GM23248 (cell line): ENCODE results near the gene LMO7. TPM values are rescaled to one million over a fixed set of nuclear protein-coding genes. Genes with fewer than 3 reads are reported as not detected.
A peak's percentile ranks its signal among the peaks of the same experiment; 100 is the strongest.

Experiments used
- DNase-seq: peaks from one replicate; pipeline ENCODE4 v3.0.0-alpha.2; 2015
- H2AFZ ChIP-seq: fragments of 200-600 bp; sonication (generic); 2 replicates; pipeline ENCODE4 v1.6.1; 2016; ENCODE audit warnings: antibody characterized with exemption
- H3F3A ChIP-seq: fragments of 200-600 bp; sonication (generic); 2 replicates; pipeline ENCODE4 v1.6.1; 2016; ENCODE audit warnings: mild to moderate bottlenecking, antibody characterized with exemption, mixed run types; ENCODE audit not compliant: insufficient read depth
- H3K27ac ChIP-seq: fragments of 200-600 bp; sonication (generic); 2 replicates; pipeline ENCODE4 v1.5.1; 2016; ENCODE audit warnings: mild to moderate bottlenecking
- H3K27me3 ChIP-seq: fragments of 200-600 bp; sonication (generic); replicated peaks from 2 replicates; pipeline ENCODE4 v1.6.1; 2016; ENCODE audit warnings: mild to moderate bottlenecking; ENCODE audit not compliant: insufficient read depth
- H3K36me3 ChIP-seq: fragments of 200-600 bp; sonication (generic); 2 replicates; pipeline ENCODE4 v1.6.1; 2016; ENCODE audit warnings: low read depth, mild to moderate bottlenecking
- H3K4me1 ChIP-seq: fragments of 200-600 bp; sonication (generic); 2 replicates; pipeline ENCODE4 v1.6.1; 2016; ENCODE audit warnings: mild to moderate bottlenecking; ENCODE audit not compliant: insufficient read depth
- H3K4me2 ChIP-seq: fragments of 200-600 bp; sonication (generic); one replicate; pipeline ENCODE4 v1.6.1; 2016; ENCODE audit warnings: mild to moderate bottlenecking; ENCODE audit not compliant: unreplicated experiment
- H3K4me3 ChIP-seq: fragments of 200-600 bp; sonication (generic); 2 replicates; pipeline ENCODE4 v1.5.1; 2016; ENCODE audit warnings: mild to moderate bottlenecking
- H3K79me2 ChIP-seq: fragments of 200-600 bp; sonication (generic); 2 replicates; pipeline ENCODE4 v1.6.1; 2016; ENCODE audit warnings: mild to moderate bottlenecking; ENCODE audit not compliant: insufficient read depth
- H3K9ac ChIP-seq: fragments of 200-600 bp; sonication (generic); 2 replicates; pipeline ENCODE4 v1.6.1; 2016; ENCODE audit warnings: mild to moderate bottlenecking
- H3K9me2 ChIP-seq: fragments of 200-600 bp; sonication (generic); 2 replicates; pipeline ENCODE4 v1.6.1; 2016; ENCODE audit warnings: mixed run types, mild to moderate bottlenecking, moderate library complexity; ENCODE audit not compliant: insufficient read depth
- H3K9me3 ChIP-seq: fragments of 200-600 bp; sonication (generic); one replicate; pipeline ENCODE4 v1.6.1; 2017; ENCODE audit warnings: low read depth
- H4K20me1 ChIP-seq: fragments of 200-600 bp; sonication (generic); 2 replicates; pipeline ENCODE4 v1.6.0; 2016; ENCODE audit not compliant: insufficient read depth
- EZH2 ChIP-seq: fragments of 200-600 bp; sonication (generic); IDR thresholded peaks from 2 replicates; pipeline ENCODE4 v1.6.1; 2018; ENCODE audit warnings: antibody characterized with exemption, mild to moderate bottlenecking; ENCODE audit not compliant: insufficient read depth, poor library complexity, severe bottlenecking
- EZH2phosphoT487 ChIP-seq: fragments of 200-600 bp; sonication (generic); IDR thresholded peaks from 2 replicates; pipeline ENCODE4 v1.6.1; 2018; ENCODE audit warnings: antibody characterized with exemption, moderate library complexity, mild to moderate bottlenecking, low read depth; ENCODE audit not compliant: insufficient read depth
- whole genome bisulfite sequencing, 2 experiments: methylation state at CpG; one replicate each; pipeline ENCODE4 v1.1.6; 2015 to 2017; ENCODE audit warnings: low lambda C conversion rate in 2 of 2, low coverage in 1 of 2; ENCODE audit errors: missing lambda C conversion rate in 2 of 2; 5-methylcytosine and 5-hydroxymethylcytosine counted together
- in situ Hi-C: fragments of 300-500 bp; cut with MboI; formaldehyde crosslinking; loops from 2 replicates; pipeline ENCODE4 v1.15.0; 2020
- polyA plus RNA-seq: library from polyadenylated mRNA; unstranded; fragments of >200 nt; fragmentation: Nextera tagmentation; extraction: Ambion mirVana; gene quantifications from 2 replicates; pipeline ENCODE4 v1.2.1, GENCODE V29; 2016
- total RNA-seq: library from RNA; depleted of rRNA; stranded (reverse); fragments of >200 nt; shearing (Covaris generic); gene quantifications from 2 replicates; pipeline ENCODE4 v1.2.3, GENCODE V29; 2014

Gene LMO7
- total and polyA plus RNA-seq, 2 experiments from 2014 or later, result 288 to 318 TPM

DNA sequence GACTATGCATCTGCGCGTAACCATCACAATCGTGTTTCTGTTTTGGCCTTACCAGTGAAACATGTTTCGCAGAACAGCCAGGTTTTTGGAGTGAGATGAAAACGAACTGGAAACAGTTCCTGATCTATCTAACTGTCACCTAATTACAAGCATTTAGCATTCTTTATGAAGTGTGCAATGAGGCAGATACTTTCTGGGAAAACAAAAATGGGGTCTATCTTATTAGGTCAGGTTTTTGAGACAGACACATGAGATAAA, 182.8 kb downstream of the LMO7 start:
- Histone ChIP-seq H3K4me1 (no peaks in the 10 kb centered on the region), H3K27ac (no peak overlapping the region), H3K9me3 (no peaks in the 10 kb centered on the region), H3K4me3 (no peak overlapping the region), H3F3A (peaks cover 20% of the 10 kb centered on the region), H2AFZ (no peak overlapping the region), H3K27me3 (no peaks in the 10 kb centered on the region), H3K9me2 (no peaks in the 10 kb centered on the region), H3K4me2 (no peak overlapping the region), H3K9ac (no peak overlapping the region), H3K36me3 (peaks cover 68% of the 10 kb centered on the region), H4K20me1 (peaks cover 4% of the 10 kb centered on the region; the same call in 1 of the 2 replicates), H3K79me2 (peaks cover 68% of the 10 kb centered on the region)
- no peak for DNase-seq
- WGBS, 2 experiments, result 97 to 98% methylated on average over 5 of the region's 5 CpGs
- in situ Hi-C loops, result no loop called here
- TF ChIP-seq EZH2, result no peak
- TF ChIP-seq EZH2phosphoT487, result no peak

GRCh38 chr13:75825161-75825560, 189.0 kb downstream of the LMO7 start:
- H3K79me2 ChIP-seq, result peaks cover 68% of the 10 kb centered on the region
- peaks cover 53% of the 10 kb centered on the region for H3F3A ChIP-seq
- no peak overlapping the region for H3K4me2 ChIP-seq
- TF ChIP-seq EZH2, result no peak
- no peak for TF ChIP-seq EZH2phosphoT487
- in situ Hi-C loops, result no loop called here
- no peaks in the 10 kb centered on the region for H3K9me3 ChIP-seq
- H3K9me2 ChIP-seq, result no peaks in the 10 kb centered on the region
- no peak for DNase-seq
- no peak overlapping the region for H3K9ac ChIP-seq
- no peak overlapping the region for H3K27ac ChIP-seq
- 97 to 100% methylated on average over 4 of the region's 4 CpGs for WGBS, 2 experiments
- no peak overlapping the region for H2AFZ ChIP-seq
- no peak overlapping the region for H3K4me3 ChIP-seq
- no peaks in the 10 kb centered on the region for H3K27me3 ChIP-seq
- peaks cover 8% of the 10 kb centered on the region for H3K4me1 ChIP-seq
- peaks cover 71% of the 10 kb centered on the region for H3K36me3 ChIP-seq
- peaks cover 13% of the 10 kb centered on the region for H4K20me1 ChIP-seq

- peaks cover 13% of the 10 kb centered on the region for H4K20me1 ChIP-seq
These were observed 189.5 kb downstream of the LMO7 start for GRCh38 chr13:75825594-75825993.

DNA sequence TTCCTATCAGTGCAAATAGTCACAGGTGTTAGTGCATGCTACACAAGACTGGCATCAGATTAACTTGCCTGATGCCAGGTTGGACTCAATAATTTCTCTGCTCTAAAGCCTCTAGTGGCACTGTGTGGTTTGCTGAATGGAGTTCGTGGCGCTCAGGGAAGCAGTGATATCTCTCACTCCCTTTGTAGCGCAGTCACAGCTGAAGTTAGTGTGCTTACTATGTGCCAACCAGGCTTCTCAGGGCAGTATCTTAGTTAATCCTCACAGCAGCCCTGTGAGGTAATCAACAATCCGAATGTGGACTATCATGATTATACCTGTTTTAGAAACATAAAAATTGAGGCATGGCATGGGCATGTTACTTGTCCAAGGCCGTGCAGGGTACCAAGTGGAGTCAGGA, 190.3 kb downstream of the LMO7 start:
- Histone ChIP-seq H4K20me1 (peaks cover 13% of the 10 kb centered on the region), H3K79me2 (peaks cover 76% of the 10 kb centered on the region), H3K27ac (no peak overlapping the region), H3K36me3 (peaks cover 64% of the 10 kb centered on the region), H3K4me3 (no peak overlapping the region), H3K9me2 (no peaks in the 10 kb centered on the region), H3K9ac (no peak overlapping the region), H2AFZ (no peak overlapping the region), H3K4me2 (no peak overlapping the region), H3K4me1 (peaks cover 20% of the 10 kb centered on the region), H3F3A (peaks cover 58% of the 10 kb centered on the region), H3K27me3 (no peaks in the 10 kb centered on the region), H3K9me3 (no peaks in the 10 kb centered on the region)
- no peak for DNase-seq
- in situ Hi-C loops, result no loop called here
- TF ChIP-seq EZH2phosphoT487, result no peak
- TF ChIP-seq EZH2, result no peak
- WGBS, 2 experiments, result 93 to 97% methylated on average over 5 of the region's 5 CpGs

More at GRCh38 chr13:75825594-75825993, 189.5 kb downstream of the LMO7 start:
- Histone ChIP-seq H3K27ac (no peak overlapping the region), H3K27me3 (no peaks in the 10 kb centered on the region), H2AFZ (no peak overlapping the region), H3F3A (peaks cover 57% of the 10 kb centered on the region), H3K4me3 (no peak overlapping the region), H3K4me1 (peaks cover 12% of the 10 kb centered on the region), H3K4me2 (no peak overlapping the region), H3K9ac (no peak overlapping the region), H3K79me2 (peaks cover 72% of the 10 kb centered on the region), H3K9me2 (no peaks in the 10 kb centered on the region), H3K36me3 (peaks cover 67% of the 10 kb centered on the region), H3K9me3 (no peaks in the 10 kb centered on the region)
- DNase-seq, result no peak
- in situ Hi-C loops, result no loop called here
- no peak for TF ChIP-seq EZH2phosphoT487
- TF ChIP-seq EZH2, result no peak
- 96 to 100% methylated on average over 2 of the region's 2 CpGs for WGBS, 2 experiments

DNA sequence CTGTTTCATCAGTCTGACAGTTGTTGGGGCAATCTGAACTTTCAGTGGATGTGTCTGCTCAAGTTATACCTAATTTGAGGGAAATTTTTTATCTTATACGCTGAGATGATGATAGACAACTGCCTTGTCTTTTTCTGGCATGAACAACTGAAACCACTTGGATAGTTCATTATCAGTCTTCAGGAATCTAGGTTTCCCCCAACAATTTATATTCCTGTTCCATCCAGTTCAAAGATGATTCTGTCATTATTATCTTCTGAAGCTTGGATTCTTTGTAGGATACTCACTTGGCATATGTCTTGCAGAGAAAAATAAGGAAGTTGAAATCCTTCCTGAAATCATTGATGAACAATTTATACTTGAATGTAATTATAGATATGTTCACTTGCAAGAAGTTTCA, 193.7 kb downstream of the LMO7 start:
- Histone ChIP-seq H3K9ac (no peak overlapping the region), H3K4me1 (peaks cover 22% of the 10 kb centered on the region), H3K79me2 (peaks cover 86% of the 10 kb centered on the region), H3K9me2 (no peaks in the 10 kb centered on the region), H3K36me3 (peaks cover 68% of the 10 kb centered on the region), H3K4me2 (no peak overlapping the region), H3K9me3 (no peaks in the 10 kb centered on the region), H3K4me3 (no peak overlapping the region), H3F3A (peaks cover 63% of the 10 kb centered on the region), H3K27me3 (no peaks in the 10 kb centered on the region), H4K20me1 (peaks cover 13% of the 10 kb centered on the region), H3K27ac (peak overlapping the region; percentile 15), H2AFZ (no peak overlapping the region)
- TF ChIP-seq EZH2phosphoT487 (no peak), EZH2 (no peak)
- DNase-seq, result peak; percentile 36
- 100% methylated on average over 1 of the region's 1 CpG for WGBS, 2 experiments
- in situ Hi-C loops, result no loop called here
